ENCODE results near the gene ADAMTSL1. TPM values are rescaled to one million over a fixed set of nuclear protein-coding genes. Genes with fewer than 3 reads are reported as not detected.

ADAMTSL1 gene
- total and polyA plus RNA-seq, 2 of the 8 experiments (the other 6 are each of a cell fraction or from before 2014, with no cell fraction given): 0.84 to 1.1 TPM

GRCh38 chr9:18923671-18924430 lies 449.9 kb downstream of the ADAMTSL1 start:
- Histone ChIP-seq H3K23me2 (ENCODE audit: low read depth, low read length) (no peaks in the 10 kb centered on the region; the same call in 1 of the 2 replicates), H3K36me3 (ENCODE audit: control insufficient read depth in 2 of 4, insufficient read depth in 4 of 4, low read length in 3 of 4) (no peaks in the 10 kb centered on the region), H3K4me2 (ENCODE audit: insufficient read depth in 1 of 2, low read depth in 2 of 2, low read length in 2 of 2) (no peak overlapping the region), H2BK5ac (ENCODE audit: low read depth, low read length) (no peak overlapping the region), H3K27ac (ENCODE audit: low read depth, low read length) (no peak overlapping the region), H3K79me2 (ENCODE audit: control insufficient read depth in 1 of 2, insufficient read depth in 2 of 2, low read length in 2 of 2) (no peaks in the 10 kb centered on the region), H2BK20ac (ENCODE audit: low read length) (no peak overlapping the region), H3K4ac (replicated peaks; ENCODE audit: insufficient read length, low read depth, low read length) (no peak overlapping the region), H2AFZ (ENCODE audit: low read length) (no peak overlapping the region), H2BK120ac (replicated peaks; ENCODE audit: low read depth, low read length) (no peak overlapping the region), H3K14ac (ENCODE audit: insufficient read length) (no peak overlapping the region), H2AK5ac (ENCODE audit: low read depth, low read length) (no peak overlapping the region), H4K5ac (ENCODE audit: insufficient read length, low read depth, low read length) (no peak overlapping the region), H3K56ac (replicated peaks; ENCODE audit: insufficient read length, low read depth, low read length) (no peak overlapping the region), H4K20me1 (replicated peaks in 1 of 2; ENCODE audit: control insufficient read depth in 1 of 2, insufficient read depth in 2 of 2, low read length in 2 of 2) (no peaks in the 10 kb centered on the region), H4K8ac (ENCODE audit: extremely low read depth, insufficient read depth, low read length) (no peak overlapping the region), H3K27me3 (replicated peaks in 1 of 4; ENCODE audit: control insufficient read depth in 3 of 4, extremely low read depth in 1 of 4, insufficient read depth in 3 of 4, low read length in 3 of 4) (no peaks in the 10 kb centered on the region), H3K18ac (ENCODE audit: extremely low read depth, low read length) (no peak overlapping the region), H3K23ac (ENCODE audit: insufficient read length) (no peak overlapping the region), H2BK15ac (ENCODE audit: low read length) (no peak overlapping the region), H3K9ac (replicated peaks in 1 of 4; ENCODE audit: extremely low read depth in 1 of 4, low read depth in 3 of 4, low read length in 3 of 4) (no peak overlapping the region), H3K4me3 (ENCODE audit: extremely low read depth in 1 of 4, insufficient read depth in 2 of 4, low read depth in 3 of 4, low read length in 4 of 4) (no peak overlapping the region), H3K79me1 (ENCODE audit: low read depth, low read length) (no peaks in the 10 kb centered on the region), H3K4me1 (replicated peaks in 1 of 4; ENCODE audit: control insufficient read depth in 3 of 4, insufficient read depth in 4 of 4, low read length in 3 of 4) (no peaks in the 10 kb centered on the region), H3K9me3 (ENCODE audit: insufficient read depth in 2 of 2, low read depth in 1 of 2, low read length in 1 of 2) (no peaks in the 10 kb centered on the region), H2BK12ac (ENCODE audit: low read depth, low read length) (no peak overlapping the region), H4K91ac (replicated peaks; ENCODE audit: insufficient read length, low read length) (no peak overlapping the region)
- ChIA-PET CTCF (ENCODE audit: partially characterized antibody) (interaction anchor here (0.6 kb wide), 1 partner anchor 119 kb away, joined by 3 read pairs; no protein-coding TSS in a partner anchor), POLR2A (ENCODE audit: partially characterized antibody) (no interaction called here)
- no peak for TF ChIP-seq RNF2 (IDR thresholded peaks at IDR 0.05; ENCODE audit: borderline replicate concordance, low read depth, low read length, missing control alignments, poor library complexity, severe bottlenecking)
- no peak for TF ChIP-seq RBBP5 (IDR thresholded peaks at IDR 0.05; ENCODE audit: borderline replicate concordance, low read depth, low read length)
- no peak for TF ChIP-seq BACH1 (IDR thresholded peaks at IDR 0.05; ENCODE audit: low read length)
- no peak for TF ChIP-seq RXRA (IDR thresholded peaks at IDR 0.05; ENCODE audit: insufficient read depth, low read depth, low read length)
- no peak for TF ChIP-seq KDM5A (IDR thresholded peaks at IDR 0.05; ENCODE audit: low read length)
- no peak for TF ChIP-seq EZH2 (IDR thresholded peaks at IDR 0.05; ENCODE audit: low read depth, low read length, severe bottlenecking)
- TF ChIP-seq POLR2AphosphoS5 (IDR thresholded peaks at IDR 0.05; ENCODE audit: low read depth, low read length): no peak
- 89% methylated on average over 6 of the region's 6 CpGs; no CpG with 5 or more reads in 1 of the 2 experiments for WGBS, 2 experiments (ENCODE audit: extremely low coverage in 1 of 2, insufficient coverage in 1 of 2, insufficient read length in 1 of 2, insufficient replicate concordance in 2 of 2, low coverage in 1 of 2, low lambda C conversion rate in 2 of 2, missing lambda C conversion rate in 1 of 2)
- no peak for DNase-seq (ENCODE audit: low read depth in 1 of 2, low spot score in 2 of 2)
- FAIRE-seq: no peak

All from H1 (cell line).